Activated T-cell treated with anti-CD3 and anti-CD28 coated beads, Interleukin-2, amount 50 U/mL, for 4 hours (primary cell): Measurements from ENCODE around the gene MCTP2. TPM values are rescaled to one million over a fixed set of nuclear protein-coding genes. Genes with fewer than 3 reads are reported as not detected.

Experiments
- ATAC-seq, 2 donors: fragments of 200-7000 bp; cut with Tn5 transposase; one replicate each; pipeline ENCODE4 v1.10.0; 2021
- DNase-seq: peaks from one replicate; pipeline ENCODE4 v3.0.0-alpha.2; 2020
- H3K27me3 Mint-ChIP-seq: one replicate; pipeline ENCODE4 v1.8.0; 2021; ENCODE audit warnings: low read depth, mixed read lengths
- H3K36me3 Mint-ChIP-seq: one replicate; pipeline ENCODE4 v1.8.0; 2022; ENCODE audit warnings: mixed read lengths; ENCODE audit not compliant: insufficient read depth
- H3K4me1 Mint-ChIP-seq: one replicate; pipeline ENCODE4 v1.8.0; 2021; ENCODE audit warnings: low read depth, mixed read lengths
- H3K4me3 Mint-ChIP-seq: one replicate; pipeline ENCODE4 v1.8.0; 2021; ENCODE audit warnings: mild to moderate bottlenecking, moderate library complexity, mixed read lengths
- H3K9me3 Mint-ChIP-seq: one replicate; pipeline ENCODE4 v1.8.0; 2021; ENCODE audit warnings: mixed read lengths
- total RNA-seq, 3 donors: library from RNA; stranded (reverse); gene quantifications; one replicate each; pipeline ENCODE4 v1.2.1, GENCODE V29; 2021

The MCTP2 gene
- total RNA-seq, 3 donors from 2014 or later: 9.5 to 18.1 (median 14.2) TPM

DNA sequence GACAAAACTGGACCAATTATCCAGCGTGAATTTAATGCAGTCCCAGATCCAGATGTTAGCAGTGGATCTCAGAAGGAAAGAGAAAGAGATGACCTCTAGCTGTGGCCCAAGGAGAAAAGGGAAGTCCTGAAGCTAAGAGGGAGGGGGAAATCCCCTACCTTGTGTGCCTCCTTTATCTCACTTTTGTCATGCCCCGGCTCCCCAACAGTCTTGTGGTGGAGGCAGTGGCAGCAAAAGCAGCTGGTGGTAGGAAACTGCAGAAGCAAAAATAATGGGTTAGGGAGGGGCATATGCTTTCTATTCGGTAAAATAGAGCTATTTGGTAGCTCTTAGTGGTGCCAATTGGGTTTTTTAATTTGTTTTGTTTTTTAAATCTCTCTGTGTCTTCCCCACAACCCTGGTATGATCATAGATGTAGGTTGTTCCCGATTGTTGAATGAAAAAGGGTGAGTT is 56.5 kb downstream of the MCTP2 start:
- no peak for DNase-seq
- peaks cover 36% of the 10 kb centered on the region for H3K4me1 Mint-ChIP-seq
- peak overlapping the region; percentile 69 for H3K4me3 Mint-ChIP-seq
- peak; percentile 58 to 83 for ATAC-seq
- peaks cover 6% of the 10 kb centered on the region for H3K9me3 Mint-ChIP-seq
- no peaks in the 10 kb centered on the region for H3K27me3 Mint-ChIP-seq
- H3K36me3 Mint-ChIP-seq: peaks cover 8% of the 10 kb centered on the region

DNA sequence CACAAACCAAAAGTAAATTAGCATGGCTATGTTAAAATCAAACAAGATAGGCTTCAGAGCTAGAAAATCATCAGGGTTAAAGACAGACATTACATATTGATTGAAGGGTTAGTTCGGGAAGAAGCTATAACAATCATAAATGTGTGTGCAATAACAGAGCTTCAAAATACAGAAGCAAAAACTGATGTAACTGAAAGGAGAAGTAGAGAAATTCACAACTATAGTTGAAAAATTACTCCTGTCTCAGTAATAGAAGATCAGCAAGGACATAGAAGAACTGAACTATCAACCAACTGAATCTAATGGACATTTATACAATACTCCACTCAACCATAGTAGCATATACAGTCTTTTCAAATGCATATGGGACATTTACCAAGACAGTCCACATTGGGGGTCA is 59.4 kb downstream of the MCTP2 start:
- Mint-ChIP-seq H3K27me3 (no peaks in the 10 kb centered on the region), H3K9me3 (peaks cover 6% of the 10 kb centered on the region), H3K36me3 (peaks cover 9% of the 10 kb centered on the region), H3K4me1 (peaks cover 50% of the 10 kb centered on the region), H3K4me3 (no peak overlapping the region)
- no peak for DNase-seq
- ATAC-seq: no peak

DNA sequence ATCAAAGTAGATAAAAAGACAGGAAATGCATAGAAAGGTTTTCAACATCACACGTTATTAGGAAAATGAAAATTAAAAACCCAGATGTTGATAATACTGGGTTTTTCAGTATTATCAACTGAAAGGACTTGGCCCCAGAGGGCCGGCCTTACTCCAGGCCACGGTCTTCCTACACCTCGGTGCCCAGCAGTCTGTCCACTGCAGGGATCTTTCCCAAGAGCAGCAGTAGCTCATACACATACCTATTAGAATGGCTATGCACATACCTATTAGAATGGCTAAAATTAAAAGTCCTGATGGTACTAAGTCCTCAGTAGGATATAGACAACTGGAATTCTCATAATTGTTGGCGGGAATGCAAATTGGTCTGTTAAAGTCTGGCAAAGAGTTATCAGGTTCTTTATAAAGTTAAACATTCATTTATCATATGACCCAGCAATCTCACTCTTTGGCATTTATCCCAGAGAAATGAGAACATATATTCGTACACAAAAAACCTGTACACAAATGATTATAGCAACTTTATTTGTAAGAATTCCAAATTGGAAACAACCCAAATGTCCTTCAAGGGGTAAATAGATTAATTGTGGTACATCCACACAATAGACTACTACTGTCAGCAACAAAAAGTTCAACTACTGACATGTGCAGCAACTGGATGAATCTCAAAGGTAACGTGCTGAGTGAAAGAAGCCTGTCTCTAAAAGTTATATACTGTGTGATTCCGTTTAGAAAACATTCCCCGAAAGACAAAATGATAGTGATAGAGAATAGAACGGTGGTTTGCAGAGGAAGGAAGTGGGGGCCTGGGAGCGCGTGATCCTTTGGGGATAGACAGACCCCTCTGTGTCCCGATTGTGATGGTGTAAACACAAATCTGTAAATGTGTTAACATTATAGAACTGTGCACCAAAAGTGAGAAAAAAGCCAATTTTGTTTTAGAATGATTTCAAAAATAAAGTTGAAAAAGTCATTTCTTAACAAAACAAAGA is 62.3 kb downstream of the MCTP2 start:
- peaks cover 12% of the 10 kb centered on the region for H3K36me3 Mint-ChIP-seq
- H3K4me3 Mint-ChIP-seq: no peak overlapping the region

DNA sequence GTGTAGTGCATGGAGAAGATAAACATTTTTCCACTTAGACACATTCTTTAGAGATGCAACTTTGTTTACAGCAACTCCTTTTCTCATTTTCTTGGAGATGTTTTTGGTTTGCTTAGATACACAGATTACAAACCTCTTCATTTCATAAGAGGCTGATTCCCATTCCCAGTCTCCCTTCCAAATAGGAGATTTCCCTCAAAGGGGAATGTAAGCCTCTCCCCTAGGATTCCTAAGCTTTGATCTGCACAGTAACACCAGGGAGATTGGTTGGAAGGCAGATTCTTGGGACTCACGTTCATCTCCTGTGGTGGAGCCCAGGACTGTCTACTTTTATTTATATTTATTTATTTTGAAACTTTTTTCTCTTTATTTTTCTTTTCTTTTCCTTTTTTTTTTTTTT is 63.2 kb downstream of the MCTP2 start:
- peaks cover 42% of the 10 kb centered on the region for H3K4me1 Mint-ChIP-seq
- no peak for ATAC-seq
- H3K4me3 Mint-ChIP-seq: no peak overlapping the region
- H3K27me3 Mint-ChIP-seq: no peaks in the 10 kb centered on the region
- peaks cover 12% of the 10 kb centered on the region for H3K36me3 Mint-ChIP-seq
- DNase-seq: no peak
- peaks cover 6% of the 10 kb centered on the region for H3K9me3 Mint-ChIP-seq

More for the DNA sequence above, 62.3 kb downstream of the MCTP2 start:
- H3K27me3 Mint-ChIP-seq: no peaks in the 10 kb centered on the region
- H3K4me1 Mint-ChIP-seq: peaks cover 44% of the 10 kb centered on the region
- ATAC-seq (no peak), DNase-seq (no peak)
- H3K9me3 Mint-ChIP-seq: peaks cover 6% of the 10 kb centered on the region

DNA sequence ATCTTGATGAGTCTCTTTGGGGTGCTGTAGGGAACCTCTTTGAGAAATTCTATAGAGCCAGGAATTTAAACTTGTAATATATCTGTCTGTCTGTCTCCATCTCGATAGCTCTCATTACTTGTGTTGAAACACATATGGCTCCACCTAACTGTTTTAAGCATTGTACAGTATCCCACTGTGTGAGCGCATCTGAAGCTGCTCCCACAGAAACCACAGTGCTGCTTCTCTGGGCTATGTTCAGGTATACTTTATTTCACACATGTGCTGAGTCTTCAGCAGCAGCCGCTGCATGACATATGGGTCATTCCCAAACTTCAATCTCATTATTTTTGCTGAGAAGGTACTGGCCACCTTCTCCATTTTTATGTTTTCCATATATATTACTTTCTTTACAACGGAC is 63.9 kb downstream of the MCTP2 start:
- Mint-ChIP-seq H3K27me3 (no peaks in the 10 kb centered on the region), H3K4me3 (no peak overlapping the region), H3K9me3 (peaks cover 4% of the 10 kb centered on the region), H3K4me1 (peaks cover 43% of the 10 kb centered on the region), H3K36me3 (peaks cover 11% of the 10 kb centered on the region)
- DNase-seq (no peak), ATAC-seq (no peak)

DNA sequence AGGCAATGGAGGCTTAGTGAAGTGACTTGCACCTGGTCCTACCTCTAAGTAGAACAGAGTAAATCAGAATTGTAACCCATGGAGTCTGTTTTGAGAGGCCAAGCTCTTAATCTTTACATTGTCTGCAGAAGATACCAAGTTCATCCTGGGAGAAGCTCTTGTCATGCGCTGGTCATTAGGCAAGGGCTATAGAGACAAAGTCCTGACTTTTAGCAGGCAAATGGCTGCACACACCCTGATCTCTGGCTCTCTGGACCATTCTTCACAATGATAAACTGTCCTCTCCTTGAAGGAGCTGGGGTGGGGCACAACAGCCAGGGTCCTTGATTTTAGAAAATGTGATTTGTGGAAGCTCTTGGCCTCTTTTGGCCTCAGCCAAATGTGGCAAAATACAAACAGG is 65.4 kb downstream of the MCTP2 start:
- H3K4me1 Mint-ChIP-seq: peaks cover 41% of the 10 kb centered on the region
- ATAC-seq (no peak), DNase-seq (no peak)
- no peaks in the 10 kb centered on the region for H3K27me3 Mint-ChIP-seq
- H3K9me3 Mint-ChIP-seq: no peaks in the 10 kb centered on the region
- H3K4me3 Mint-ChIP-seq: no peak overlapping the region
- peaks cover 14% of the 10 kb centered on the region for H3K36me3 Mint-ChIP-seq

DNA sequence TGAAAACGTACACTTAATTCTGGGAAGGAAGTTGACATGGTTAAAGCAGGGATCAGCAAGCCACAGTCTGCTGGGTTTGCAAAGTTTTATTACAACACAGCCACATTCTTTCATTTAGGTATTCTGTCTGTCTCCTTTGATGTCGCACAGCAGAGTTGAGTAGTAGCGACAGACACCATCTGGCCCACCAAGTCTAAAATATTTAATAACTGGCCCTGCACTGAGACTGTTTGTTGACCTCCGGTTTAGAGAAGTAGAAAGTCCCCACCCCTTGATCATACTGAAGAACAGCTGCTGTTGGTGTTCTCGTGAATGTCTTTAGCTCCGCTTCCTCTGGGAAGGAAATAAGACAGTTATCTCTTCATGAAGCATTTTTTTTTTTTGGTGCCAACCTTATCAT is 66.2 kb downstream of the MCTP2 start:
- ATAC-seq (no peak), DNase-seq (no peak)
- Mint-ChIP-seq H3K4me3 (no peak overlapping the region), H3K36me3 (peaks cover 20% of the 10 kb centered on the region), H3K4me1 (peaks cover 41% of the 10 kb centered on the region), H3K27me3 (no peaks in the 10 kb centered on the region), H3K9me3 (no peaks in the 10 kb centered on the region)

DNA sequence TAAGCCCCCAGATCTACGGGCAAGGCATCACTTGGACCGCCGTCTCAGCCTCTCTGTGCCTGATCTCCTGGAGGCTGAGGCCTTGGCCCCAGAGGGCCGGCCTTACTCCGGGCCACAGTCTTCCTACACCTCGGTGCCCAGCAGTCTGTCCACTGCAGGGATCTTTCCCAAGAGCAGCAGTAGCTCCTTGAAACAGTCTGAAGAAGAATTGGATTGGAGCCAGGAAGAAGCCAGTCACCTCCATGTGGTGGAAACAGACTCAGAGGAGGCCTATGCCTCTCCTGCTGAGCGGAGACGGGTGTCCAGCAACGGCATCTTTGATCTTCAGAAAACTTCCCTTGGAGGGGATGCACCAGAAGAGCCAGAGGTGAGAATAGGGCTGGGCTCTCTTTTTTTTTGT is 67.0 kb downstream of the MCTP2 start:
- peaks cover 42% of the 10 kb centered on the region for H3K4me1 Mint-ChIP-seq
- DNase-seq (no peak), ATAC-seq (no peak)
- no peak overlapping the region for H3K4me3 Mint-ChIP-seq
- peaks cover 25% of the 10 kb centered on the region for H3K36me3 Mint-ChIP-seq
- no peaks in the 10 kb centered on the region for H3K27me3 Mint-ChIP-seq
- no peaks in the 10 kb centered on the region for H3K9me3 Mint-ChIP-seq

DNA sequence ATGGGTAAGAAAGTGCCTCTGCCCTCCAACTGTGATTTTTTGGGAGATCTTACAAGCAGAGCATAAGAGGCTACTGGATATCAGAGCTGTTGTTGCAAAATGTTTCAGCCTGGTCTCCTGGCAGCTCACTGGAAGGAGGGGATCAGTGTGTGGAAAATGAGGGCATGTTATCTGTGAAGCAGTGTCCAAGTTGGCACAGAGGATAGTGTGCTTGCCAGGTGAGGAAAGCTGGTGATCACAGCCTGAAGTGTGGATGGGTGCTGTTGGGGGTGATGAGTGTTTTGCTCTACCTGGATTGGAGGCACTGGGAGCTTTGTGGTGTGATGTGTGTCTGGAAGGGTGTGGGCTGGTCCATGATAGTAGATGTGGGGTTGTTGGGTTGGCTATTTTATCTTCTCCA is 69.3 kb downstream of the MCTP2 start:
- DNase-seq: no peak
- Mint-ChIP-seq H3K36me3 (peaks cover 35% of the 10 kb centered on the region), H3K4me3 (no peak overlapping the region), H3K27me3 (no peaks in the 10 kb centered on the region), H3K9me3 (no peaks in the 10 kb centered on the region), H3K4me1 (peaks cover 45% of the 10 kb centered on the region)
- no peak for ATAC-seq

DNA sequence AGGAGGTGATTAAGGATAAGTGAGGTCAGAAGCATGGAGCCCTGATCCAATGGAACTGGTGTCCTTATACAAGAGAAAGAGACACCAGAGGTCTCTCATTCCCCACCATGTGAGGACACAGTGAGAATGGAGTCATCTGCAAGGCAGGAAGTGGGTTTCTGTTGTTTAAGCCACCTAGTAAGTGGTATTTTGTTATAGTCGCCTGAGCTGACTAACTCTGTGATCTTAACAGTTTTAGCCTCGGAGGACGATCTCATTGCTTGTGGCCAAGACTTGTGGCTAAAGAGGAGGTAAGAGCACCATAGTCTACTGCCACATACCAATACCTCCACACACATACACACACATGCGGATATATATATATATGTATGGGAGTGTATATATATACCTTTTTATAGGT is 73.8 kb downstream of the MCTP2 start:
- ATAC-seq: peak; percentile 67 to 78
- Mint-ChIP-seq H3K27me3 (no peaks in the 10 kb centered on the region), H3K4me1 (peaks cover 37% of the 10 kb centered on the region), H3K36me3 (peaks cover 39% of the 10 kb centered on the region), H3K9me3 (no peaks in the 10 kb centered on the region), H3K4me3 (no peak overlapping the region)
- no peak for DNase-seq

DNA sequence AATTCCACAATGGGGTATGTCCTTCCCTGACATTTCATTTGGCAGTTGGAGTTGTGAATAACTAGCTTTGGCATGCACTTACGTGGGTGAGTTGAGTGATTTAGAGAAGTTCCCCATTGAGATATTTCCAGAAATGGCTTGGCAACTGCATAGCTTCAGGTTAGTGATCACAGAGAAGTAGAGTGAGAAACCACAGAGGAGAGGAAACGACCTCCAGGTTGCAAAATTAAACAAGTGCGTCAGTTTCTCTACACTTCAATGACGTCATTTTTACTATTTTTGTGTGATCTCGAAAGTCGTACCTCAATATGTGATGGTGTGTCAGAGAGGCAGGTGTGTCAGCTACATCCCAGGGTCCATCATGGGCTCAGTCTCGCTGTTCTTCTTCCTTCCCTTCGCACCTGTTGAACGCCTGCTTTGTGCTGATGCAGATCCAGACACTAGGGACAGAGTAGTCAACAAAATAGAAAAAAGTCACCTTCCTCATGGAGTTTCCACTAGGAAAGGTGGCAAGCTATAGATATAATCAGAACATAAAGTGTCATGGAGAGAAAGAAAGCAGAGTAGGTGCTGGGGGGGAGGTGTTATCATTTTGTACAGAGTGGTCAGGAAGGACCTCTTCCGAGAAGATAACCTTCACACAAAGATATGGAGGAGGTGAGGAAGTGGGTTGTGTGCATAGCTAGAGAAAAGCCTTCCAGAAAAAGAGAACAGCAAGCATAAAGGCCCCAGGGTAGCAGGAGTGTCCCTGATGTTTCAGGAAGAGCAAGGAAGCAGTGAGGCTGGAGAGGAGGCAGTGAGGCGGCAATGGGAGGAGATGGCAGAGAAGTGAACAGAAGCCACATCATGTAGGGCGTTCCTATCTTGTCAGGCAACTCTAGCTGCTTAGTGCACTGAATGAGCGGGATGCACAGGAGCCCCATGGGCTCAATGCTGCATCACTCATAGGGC is 75.6 kb downstream of the MCTP2 start:
- ATAC-seq (peak; percentile 68 to 73), DNase-seq (no peak)
- no peaks in the 10 kb centered on the region for H3K27me3 Mint-ChIP-seq
- no peaks in the 10 kb centered on the region for H3K9me3 Mint-ChIP-seq
- peaks cover 32% of the 10 kb centered on the region for H3K36me3 Mint-ChIP-seq
- no peak overlapping the region for H3K4me3 Mint-ChIP-seq
- peaks cover 37% of the 10 kb centered on the region for H3K4me1 Mint-ChIP-seq

DNA sequence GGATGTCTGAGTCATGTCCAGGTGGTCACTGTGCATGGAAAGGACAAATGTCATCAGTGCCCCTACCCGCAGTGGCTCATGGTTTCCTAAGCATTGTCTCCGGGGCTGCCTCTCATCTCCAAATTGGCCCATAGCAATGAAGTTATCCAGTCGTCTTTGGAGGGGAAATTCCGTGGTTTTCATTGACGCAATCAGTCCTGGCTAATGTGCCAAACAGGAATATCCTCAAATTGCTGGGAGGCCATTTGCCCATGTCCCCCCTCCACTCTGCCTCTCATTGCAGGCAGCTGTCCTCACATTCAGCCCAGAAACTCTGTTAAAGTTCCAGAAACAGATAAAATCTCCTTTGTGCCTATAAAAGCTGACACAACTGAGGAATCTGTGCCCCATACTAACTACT is 81.6 kb downstream of the MCTP2 start:
- Mint-ChIP-seq H3K4me3 (no peak overlapping the region), H3K9me3 (no peaks in the 10 kb centered on the region), H3K4me1 (no peaks in the 10 kb centered on the region), H3K36me3 (peaks cover 28% of the 10 kb centered on the region), H3K27me3 (no peaks in the 10 kb centered on the region)
- DNase-seq (no peak), ATAC-seq (no peak)

DNA sequence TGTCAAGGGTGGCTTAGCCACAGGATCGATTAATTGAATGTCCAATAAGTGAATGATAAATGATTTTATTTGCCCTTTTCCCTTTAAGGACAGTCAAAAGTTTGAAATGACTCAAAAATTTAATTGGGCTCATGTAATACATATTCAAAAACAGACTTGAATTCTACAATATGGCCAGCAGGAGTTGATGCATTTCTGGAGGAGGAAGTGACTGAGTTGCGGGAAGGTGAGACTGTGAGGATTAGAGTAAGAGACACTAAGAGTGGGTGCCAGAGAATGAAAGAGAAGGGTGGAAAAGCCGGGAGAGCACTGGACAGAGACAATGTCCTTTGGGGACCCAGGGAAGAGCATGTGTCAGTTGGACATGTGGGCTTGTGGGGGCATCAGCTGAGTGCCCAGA is 83.3 kb downstream of the MCTP2 start:
- ATAC-seq (no peak), DNase-seq (no peak)
- peaks cover 31% of the 10 kb centered on the region for H3K36me3 Mint-ChIP-seq
- no peaks in the 10 kb centered on the region for H3K4me1 Mint-ChIP-seq
- H3K4me3 Mint-ChIP-seq: no peak overlapping the region
- no peaks in the 10 kb centered on the region for H3K27me3 Mint-ChIP-seq
- H3K9me3 Mint-ChIP-seq: no peaks in the 10 kb centered on the region

DNA sequence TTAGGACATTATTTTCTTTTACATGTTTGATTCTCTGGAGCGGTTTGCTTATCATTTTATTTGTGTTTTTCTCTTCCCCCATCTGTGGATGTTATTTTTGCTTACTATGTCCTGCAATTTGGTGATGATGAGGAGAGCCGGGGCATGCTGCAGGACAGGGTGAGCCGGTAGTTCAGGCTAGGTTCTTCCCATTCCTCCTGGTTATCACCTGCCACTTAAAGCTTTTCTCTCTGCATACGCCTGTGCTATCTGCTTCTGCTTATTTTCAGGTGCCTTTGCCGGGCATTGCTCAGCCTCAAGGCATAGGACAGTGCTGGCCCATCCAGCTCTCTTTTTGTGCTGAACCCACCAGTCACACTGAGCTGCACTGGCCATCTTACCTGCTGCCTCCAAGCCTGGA is 85.8 kb downstream of the MCTP2 start:
- H3K9me3 Mint-ChIP-seq: no peaks in the 10 kb centered on the region
- no peaks in the 10 kb centered on the region for H3K27me3 Mint-ChIP-seq
- ATAC-seq: no peak
- H3K36me3 Mint-ChIP-seq: peaks cover 37% of the 10 kb centered on the region
- no peak for DNase-seq
- H3K4me3 Mint-ChIP-seq: no peak overlapping the region
- H3K4me1 Mint-ChIP-seq: no peaks in the 10 kb centered on the region
